ENCODE data around the gene C5. TPM values are rescaled to one million over a fixed set of nuclear protein-coding genes. Genes with fewer than 3 reads are reported as not detected.

The C5 gene
- total RNA-seq, 1 donor from 2014 or later: 3.1 TPM

- DNase-seq (ENCODE audit: low spot score in 2 of 2, unreplicated experiment in 2 of 2): peak; percentile 77 to 93
- no peak overlapping the region for H3K4me3 Mint-ChIP-seq
- TF ChIP-seq CTCF (IDR thresholded peaks at IDR 0.05; ENCODE audit: unreplicated experiment): peak; percentile 73
- H3K27ac Mint-ChIP-seq: peak overlapping the region; percentile 98
- H3K27me3 Mint-ChIP-seq (ENCODE audit: low read depth): peaks cover 11% of the 10 kb centered on the region
- no peaks in the 10 kb centered on the region for H3K9me3 Mint-ChIP-seq
- H3K36me3 Mint-ChIP-seq: no peaks in the 10 kb centered on the region
- peaks cover 34% of the 10 kb centered on the region for H3K4me1 Mint-ChIP-seq
These were observed 113.9 kb downstream of the C5 start for GRCh38 chr9:120936011-120936763.

DNA sequence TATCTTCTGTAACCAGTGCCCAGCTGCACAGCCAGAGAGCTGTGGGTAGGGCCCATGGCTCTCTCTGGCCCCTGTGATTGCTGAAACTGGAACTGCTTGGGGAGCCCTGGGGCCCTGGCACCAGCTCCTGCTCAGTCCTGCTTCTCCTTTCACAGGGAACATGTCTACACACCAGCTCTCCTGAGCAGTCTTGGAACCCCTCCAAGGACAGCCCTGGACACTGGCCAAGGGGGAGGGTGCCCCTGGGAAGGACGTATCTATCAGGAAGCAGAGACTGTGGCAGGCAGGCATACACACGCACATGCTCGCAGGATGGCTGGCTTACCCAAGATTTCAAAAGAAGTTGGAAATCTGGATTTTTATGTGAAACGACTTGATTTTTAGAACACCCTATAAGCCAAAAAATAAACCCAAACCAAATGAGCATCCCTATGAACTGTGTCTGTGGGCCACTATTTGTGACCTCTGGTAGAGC is 114.7 kb downstream of the C5 start:
- Mint-ChIP-seq H3K27ac (peak overlapping the region; percentile 98), H3K4me1 (peaks cover 29% of the 10 kb centered on the region), H3K27me3 (ENCODE audit: low read depth) (peaks cover 6% of the 10 kb centered on the region), H3K4me3 (peak overlapping the region; percentile 37), H3K9me3 (no peaks in the 10 kb centered on the region), H3K36me3 (no peaks in the 10 kb centered on the region)
- DNase-seq (ENCODE audit: low spot score in 2 of 2, unreplicated experiment in 2 of 2): peak; percentile 78 to 96
- TF ChIP-seq CTCF (IDR thresholded peaks at IDR 0.05; ENCODE audit: unreplicated experiment): no peak

DNA sequence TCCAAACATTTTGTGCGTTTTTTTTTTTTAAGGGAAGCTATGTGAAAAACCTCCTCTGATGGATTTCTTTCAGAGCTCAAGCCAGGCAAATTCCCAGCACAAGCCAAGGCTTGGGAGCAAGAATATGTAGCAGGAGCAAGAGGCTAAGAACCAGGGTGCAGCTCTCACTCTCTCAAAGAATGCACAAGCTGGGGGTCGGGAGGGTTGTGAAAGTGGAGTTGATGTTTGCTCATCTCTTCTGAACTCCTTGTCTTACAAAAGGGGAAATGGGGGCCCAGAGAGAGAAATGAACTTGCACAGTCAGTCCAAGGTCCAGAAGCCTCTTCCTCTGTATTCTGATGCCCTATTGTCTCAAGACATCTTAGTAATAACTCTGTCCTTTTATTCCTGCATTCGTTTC is 115.8 kb downstream of the C5 start:
- Mint-ChIP-seq H3K4me1 (peaks cover 29% of the 10 kb centered on the region), H3K27ac (peak overlapping the region; percentile 47), H3K27me3 (ENCODE audit: low read depth) (peaks cover 6% of the 10 kb centered on the region), H3K36me3 (no peaks in the 10 kb centered on the region), H3K9me3 (no peaks in the 10 kb centered on the region), H3K4me3 (no peak overlapping the region)
- no peak for DNase-seq (ENCODE audit: low spot score in 2 of 2, unreplicated experiment in 2 of 2)
- TF ChIP-seq CTCF (IDR thresholded peaks at IDR 0.05; ENCODE audit: unreplicated experiment): no peak

- Mint-ChIP-seq H3K4me3 (no peak overlapping the region), H3K4me1 (peaks cover 29% of the 10 kb centered on the region), H3K36me3 (no peaks in the 10 kb centered on the region), H3K27ac (no peak overlapping the region), H3K27me3 (ENCODE audit: low read depth) (peaks cover 6% of the 10 kb centered on the region), H3K9me3 (no peaks in the 10 kb centered on the region)
- no peak for TF ChIP-seq CTCF (IDR thresholded peaks at IDR 0.05; ENCODE audit: unreplicated experiment)
- no peak for DNase-seq (ENCODE audit: low spot score in 2 of 2, unreplicated experiment in 2 of 2)
These were observed 116.6 kb downstream of the C5 start for GRCh38 chr9:120933310-120934055.

GRCh38 chr9:120932086-120932823 is 117.8 kb downstream of the C5 start:
- peaks cover 6% of the 10 kb centered on the region for H3K27me3 Mint-ChIP-seq (ENCODE audit: low read depth)
- peaks cover 32% of the 10 kb centered on the region for H3K4me1 Mint-ChIP-seq
- peak overlapping the region; percentile 6 for H3K27ac Mint-ChIP-seq
- TF ChIP-seq CTCF (IDR thresholded peaks at IDR 0.05; ENCODE audit: unreplicated experiment): no peak
- peak in 1 of 2 experiments; percentile 7 for DNase-seq (ENCODE audit: low spot score in 2 of 2, unreplicated experiment in 2 of 2)
- no peaks in the 10 kb centered on the region for H3K36me3 Mint-ChIP-seq
- H3K9me3 Mint-ChIP-seq: no peaks in the 10 kb centered on the region
- no peak overlapping the region for H3K4me3 Mint-ChIP-seq
